Astrocyte of the cerebellum (primary cell): ENCODE results near the gene TMEM132C.

Source experiments
- DNase-seq: peaks from one replicate; pipeline ENCODE4 v3.0.0-alpha.2; 2011; ENCODE audit warnings: low read depth
- H3K4me3 ChIP-seq: 2 replicates; pipeline ENCODE4 v1.5.1; 2011; ENCODE audit warnings: mild to moderate bottlenecking, low read depth, low read length, moderate library complexity
- in situ Hi-C: cut with HindIII; loops from 2 replicates; pipeline ENCODE4 v1.10.0; 2017; ENCODE audit warnings: low sequenced_read_pairs
- TF ChIP-seq, protein P1 (sequence below): IDR thresholded peaks from 2 replicates; pipeline ENCODE4 v1.5.1; 2012; ENCODE audit warnings: low read length, low read depth, moderate library complexity, mild to moderate bottlenecking; ENCODE audit errors: missing control alignments

Gene TMEM132C

DNA sequence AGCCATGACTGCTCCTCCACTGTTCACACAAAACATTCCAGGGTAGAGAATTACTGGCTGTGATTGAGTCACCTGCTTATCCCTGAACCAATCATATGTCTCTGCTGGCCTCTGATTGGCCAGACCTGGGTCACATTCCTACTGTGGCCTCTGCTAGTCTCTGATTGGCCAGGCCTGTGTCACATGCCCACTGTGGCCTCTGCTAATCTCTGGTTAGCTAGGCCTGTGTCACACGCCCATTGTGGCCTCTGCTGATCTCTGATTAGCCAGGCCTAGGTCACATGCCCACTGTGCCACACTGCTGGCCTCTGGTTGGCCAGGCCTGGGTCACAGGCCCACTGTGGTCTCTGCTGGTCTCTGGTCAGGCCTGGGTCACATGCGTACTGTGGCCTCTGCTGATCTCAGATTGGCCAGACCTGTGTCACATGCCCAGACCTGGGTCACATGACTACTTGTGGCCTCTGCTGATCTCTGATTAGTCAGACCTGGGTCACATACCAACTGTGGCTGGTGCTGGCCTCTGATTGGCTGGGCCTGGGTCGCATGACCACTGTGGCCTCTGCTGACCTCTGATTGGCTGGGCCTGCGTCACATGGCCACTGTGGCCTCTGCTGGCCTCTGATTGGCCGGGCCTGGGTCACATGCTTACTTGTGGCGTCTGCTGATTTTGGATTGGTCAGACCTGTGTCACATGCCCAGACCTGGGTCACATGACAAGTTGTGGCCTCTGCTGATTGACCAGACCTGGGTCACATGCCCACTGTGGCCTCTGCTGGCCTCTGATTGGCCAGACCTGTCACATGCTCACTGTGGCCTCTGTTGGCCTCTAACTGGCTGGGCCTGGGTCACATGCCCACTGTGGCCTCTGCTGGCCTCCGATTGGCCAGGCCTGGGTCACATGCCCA lies 305.2 kb downstream of the TMEM132C start:
- H3K4me3 ChIP-seq, result no peak overlapping the region
- TF ChIP-seq, protein P1, sequence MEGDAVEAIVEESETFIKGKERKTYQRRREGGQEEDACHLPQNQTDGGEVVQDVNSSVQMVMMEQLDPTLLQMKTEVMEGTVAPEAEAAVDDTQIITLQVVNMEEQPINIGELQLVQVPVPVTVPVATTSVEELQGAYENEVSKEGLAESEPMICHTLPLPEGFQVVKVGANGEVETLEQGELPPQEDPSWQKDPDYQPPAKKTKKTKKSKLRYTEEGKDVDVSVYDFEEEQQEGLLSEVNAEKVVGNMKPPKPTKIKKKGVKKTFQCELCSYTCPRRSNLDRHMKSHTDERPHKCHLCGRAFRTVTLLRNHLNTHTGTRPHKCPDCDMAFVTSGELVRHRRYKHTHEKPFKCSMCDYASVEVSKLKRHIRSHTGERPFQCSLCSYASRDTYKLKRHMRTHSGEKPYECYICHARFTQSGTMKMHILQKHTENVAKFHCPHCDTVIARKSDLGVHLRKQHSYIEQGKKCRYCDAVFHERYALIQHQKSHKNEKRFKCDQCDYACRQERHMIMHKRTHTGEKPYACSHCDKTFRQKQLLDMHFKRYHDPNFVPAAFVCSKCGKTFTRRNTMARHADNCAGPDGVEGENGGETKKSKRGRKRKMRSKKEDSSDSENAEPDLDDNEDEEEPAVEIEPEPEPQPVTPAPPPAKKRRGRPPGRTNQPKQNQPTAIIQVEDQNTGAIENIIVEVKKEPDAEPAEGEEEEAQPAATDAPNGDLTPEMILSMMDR, result no peak
- in situ Hi-C loops, result no loop called here
- DNase-seq, result no peak

GRCh38 chr12:128573907-128574306 lies 306.9 kb downstream of the TMEM132C start:
- H3K4me3 ChIP-seq, result no peak overlapping the region
- TF ChIP-seq, protein P1, result no peak
- no peak for DNase-seq
- in situ Hi-C loops, result no loop called here

GRCh38 chr12:128578045-128578444 lies 311.1 kb downstream of the TMEM132C start:
- no peak overlapping the region for H3K4me3 ChIP-seq
- in situ Hi-C loops, result no loop called here
- no peak for DNase-seq
- TF ChIP-seq, protein P1, result no peak

DNA sequence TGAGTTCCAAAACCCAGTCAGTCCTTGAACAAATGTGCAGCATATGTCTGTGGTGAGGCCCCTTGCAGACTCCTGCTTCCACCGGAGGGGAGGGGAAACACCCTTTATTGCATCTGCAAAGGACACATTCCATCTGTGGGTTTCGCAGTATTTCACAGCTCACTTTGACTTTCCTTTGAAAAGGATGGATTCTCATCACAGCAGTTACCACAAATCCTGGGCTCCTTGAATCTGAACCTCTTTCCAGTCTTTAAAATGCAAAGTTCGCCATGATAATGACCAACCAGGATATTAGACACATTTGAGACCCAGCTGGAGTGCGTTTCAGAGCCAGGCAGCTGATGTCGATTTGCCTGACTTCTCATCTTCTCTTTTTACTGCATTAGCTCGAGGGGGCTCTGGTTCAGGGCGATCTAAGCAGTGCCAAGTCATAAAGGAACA lies 314.4 kb downstream of the TMEM132C start:
- no peak overlapping the region for H3K4me3 ChIP-seq
- TF ChIP-seq, protein P1, result no peak
- in situ Hi-C loops, result no loop called here
- no peak for DNase-seq

DNA sequence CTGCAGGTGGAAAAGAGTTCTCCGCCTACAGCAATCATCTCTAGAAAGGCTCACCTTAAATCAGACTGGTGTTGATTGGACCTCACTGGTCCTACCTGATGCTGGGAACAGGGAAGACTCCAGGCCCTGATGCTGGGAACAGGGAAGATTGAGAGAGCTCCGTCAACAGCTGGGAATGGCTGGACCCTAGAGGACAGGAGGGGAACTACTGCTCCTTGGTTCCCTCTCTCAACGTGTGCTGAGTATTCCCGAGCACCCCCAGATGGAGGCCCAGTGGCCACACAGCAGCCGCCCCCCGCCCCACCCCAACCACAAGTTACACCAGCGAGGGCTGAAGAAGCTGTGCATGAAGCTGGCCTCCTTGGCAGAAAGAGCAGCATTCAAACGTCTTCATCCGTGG lies 316.5 kb downstream of the TMEM132C start:
- DNase-seq, result no peak
- TF ChIP-seq, protein P1, result no peak
- in situ Hi-C loops, result no loop called here
- no peak overlapping the region for H3K4me3 ChIP-seq

DNA sequence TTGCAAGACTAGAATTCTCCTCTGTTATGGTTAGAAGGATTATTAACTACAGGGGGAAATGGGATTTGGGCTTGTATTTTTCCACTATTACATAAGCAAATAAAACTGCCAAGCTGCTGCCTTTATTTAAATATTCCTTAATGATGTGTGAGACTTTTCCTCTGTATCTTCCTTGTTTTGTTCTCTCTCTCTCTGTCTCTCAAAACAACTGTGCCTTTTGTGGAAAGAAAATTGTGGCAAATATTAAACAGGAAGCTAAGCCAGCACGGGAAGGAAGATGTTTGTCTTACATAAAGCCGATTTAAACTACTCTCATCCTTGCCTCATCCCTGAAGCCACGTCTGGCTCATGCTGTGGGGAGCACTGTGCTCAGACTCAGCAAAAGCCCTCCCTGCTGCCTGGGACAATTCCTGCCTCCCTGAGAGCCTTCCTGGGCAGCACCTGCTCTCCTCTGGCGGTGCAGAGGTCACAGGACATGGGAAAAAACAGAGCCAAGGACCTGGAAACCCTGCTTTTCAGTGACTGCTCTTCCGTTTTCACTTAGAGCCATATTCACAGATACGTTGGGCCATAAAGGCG lies 319.6 kb downstream of the TMEM132C start:
- no peak overlapping the region for H3K4me3 ChIP-seq
- TF ChIP-seq, protein P1, result no peak
- in situ Hi-C loops, result no loop called here
- no peak for DNase-seq
